ENCODE results near the gene MYO1E.

MYO1E gene

DNA sequence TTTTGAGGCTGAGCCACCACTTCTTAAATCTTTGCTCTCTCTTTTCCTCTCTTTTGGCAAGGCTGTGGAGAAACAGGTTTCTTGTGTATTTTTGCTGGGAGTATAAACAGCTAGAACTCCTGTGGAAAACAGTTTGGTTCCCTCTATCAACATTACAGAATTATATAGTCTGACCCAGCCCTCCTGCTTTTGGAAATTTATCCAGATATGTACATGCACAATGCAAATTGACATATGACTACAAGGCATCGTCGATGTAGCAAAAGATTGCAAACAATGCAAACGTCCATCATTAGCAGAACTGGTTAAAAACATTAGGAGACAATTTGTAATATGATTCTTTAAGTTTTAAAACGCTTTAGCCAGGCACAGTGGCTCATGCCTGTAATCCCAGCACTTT lies 12.5 kb upstream of the MYO1E start:
- DNase-seq = no peak

DNA sequence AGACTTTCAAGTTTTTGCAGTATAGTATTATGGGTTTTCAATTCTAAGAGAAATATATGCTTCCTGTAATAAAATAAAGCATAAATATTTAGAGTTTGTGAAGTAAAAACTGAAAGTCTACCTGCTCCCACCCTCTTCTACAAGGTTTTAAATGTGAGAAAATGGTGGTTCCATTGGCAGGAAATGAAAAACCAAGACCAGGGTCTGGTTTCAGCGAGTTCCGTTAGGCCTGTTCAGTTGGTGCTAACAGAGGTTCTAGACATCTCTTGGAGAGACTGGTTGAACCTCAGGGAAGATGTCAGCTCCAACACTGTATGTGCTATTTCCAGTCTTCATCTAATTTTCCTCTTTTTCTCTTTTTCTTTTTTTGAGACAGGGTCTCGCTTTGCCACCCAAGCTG lies 11.8 kb upstream of the MYO1E start:
- DNase-seq = no peak

DNA sequence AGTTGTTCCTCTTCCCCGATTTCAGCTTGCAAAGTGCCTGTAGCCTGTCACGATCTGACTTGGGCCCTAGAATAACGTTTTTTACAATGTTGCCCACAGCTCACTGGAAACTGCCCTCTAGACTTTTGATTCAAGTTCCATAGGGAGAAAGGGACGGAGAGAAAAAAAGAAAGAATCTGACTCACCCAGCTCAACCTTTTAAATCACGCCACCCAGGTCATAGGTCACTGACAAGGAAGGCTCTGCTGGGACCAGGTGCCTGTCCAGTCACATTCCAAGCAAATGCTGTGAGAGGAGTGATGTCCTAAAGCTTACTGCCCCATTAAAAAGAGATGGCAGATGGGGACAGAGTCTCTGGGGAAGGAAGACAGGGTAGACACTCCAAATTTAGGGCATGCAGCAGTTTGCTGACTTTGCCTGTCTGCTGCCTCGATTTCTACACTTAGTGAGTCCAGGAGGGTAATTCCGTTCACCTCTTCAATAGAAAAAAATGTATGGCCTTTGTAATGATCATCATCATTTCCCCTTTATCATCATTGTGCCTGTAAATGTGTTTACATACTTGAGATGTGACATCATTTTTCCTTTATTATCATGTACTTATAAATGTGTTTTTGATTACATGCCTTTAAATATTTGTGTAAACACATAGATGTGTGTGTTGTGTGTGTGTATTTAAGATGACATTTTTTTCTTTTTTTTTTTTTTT lies 8.4 kb upstream of the MYO1E start:
- no peak for DNase-seq

GRCh38 chr15:59379531-59379930 lies 6.9 kb upstream of the MYO1E start:
- DNase-seq = no peak

DNA sequence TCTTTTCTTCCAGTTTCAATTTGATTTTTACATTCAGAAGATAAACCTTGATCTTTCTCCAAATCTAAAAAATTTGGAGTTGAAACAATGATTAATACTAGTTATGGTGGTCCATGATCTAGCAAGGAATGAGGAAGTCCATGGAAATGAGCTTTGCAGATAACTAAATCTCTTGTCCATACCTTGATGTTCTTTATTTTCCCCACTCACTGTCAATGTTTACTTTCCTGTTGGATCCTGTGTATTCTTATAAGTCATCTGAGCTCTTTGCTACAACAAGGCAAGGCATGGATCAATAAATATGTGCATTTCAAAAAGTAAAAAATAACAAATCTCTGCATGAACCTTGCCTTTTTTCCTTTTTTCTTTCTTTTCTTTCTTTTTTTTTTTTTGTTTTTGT lies 6.2 kb upstream of the MYO1E start:
- DNase-seq = no peak

- DNase-seq = no peak
Measured at GRCh38 chr15:59377924-59378323, 5.3 kb upstream of the MYO1E start.

DNA sequence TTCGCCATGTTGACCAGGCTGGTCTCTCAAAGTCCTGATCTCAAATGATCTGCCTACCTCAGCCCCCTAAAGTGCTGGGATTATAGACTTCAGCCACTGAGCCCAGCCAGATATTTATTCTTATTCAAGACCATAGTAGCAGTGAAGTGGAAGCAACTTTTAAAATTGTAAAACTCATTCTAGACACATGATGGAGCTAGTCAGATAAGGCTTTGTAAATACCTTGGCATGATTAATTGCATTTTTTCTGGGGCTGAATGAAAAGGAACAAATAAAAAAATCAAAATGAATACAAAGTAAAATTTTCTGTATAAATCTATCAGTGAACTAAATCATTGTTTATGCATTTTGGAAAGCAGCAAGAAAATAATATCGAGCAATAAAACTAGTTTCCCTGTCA lies 4.1 kb upstream of the MYO1E start:
- DNase-seq = peak; percentile 19

GRCh38 chr15:59373215-59373614 lies 544 bp upstream of the MYO1E start:
- DNase-seq = no peak

DNA sequence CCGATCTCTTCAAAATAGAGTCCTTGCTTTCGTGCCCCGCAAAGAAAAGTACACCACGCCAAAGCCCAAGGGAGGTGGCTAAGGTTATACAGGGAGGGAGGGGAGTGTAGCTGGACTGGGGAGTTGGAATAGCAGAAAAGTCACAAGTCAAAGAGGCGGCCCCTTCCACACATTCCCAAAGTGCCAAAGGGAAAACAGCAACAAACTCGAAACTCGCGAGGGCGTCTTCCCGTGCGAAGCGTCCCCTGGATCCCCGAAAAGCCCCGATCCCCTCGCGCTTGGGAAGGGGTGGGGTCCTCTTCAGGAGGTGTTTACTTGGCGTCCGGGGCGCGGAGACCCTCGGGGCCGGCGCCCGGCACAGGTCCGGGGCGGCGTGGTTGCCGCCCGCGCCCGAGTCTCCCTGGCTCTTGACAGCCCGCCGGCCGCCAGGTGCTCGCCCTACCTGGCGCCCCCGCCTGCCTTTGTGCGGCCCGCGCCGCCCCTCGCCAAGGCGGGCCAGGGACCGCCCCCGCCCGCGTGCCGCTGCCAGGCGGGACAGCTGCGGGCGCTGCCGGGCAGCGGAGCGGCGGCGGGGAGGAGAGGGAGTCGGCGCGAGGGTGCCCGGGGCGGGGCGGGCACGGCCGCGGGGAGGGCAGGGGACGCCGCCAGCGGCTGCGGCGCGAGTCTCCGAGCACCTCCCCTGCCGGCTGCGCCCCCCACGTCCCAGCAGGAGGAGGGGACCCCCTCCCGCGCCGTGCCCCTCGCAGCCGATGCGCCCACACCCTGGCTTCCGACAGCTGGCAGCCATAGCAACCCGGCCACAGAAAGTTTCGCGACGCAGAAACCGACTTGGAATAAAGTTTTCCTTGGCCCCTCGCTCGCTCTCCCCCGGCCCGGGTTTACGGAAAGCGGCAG lies 966 bp downstream of the MYO1E start:
- peak; percentile 35 for DNase-seq

- no peak for DNase-seq
Measured at GRCh38 chr15:59369597-59369996, 3.1 kb downstream of the MYO1E start.

DNA sequence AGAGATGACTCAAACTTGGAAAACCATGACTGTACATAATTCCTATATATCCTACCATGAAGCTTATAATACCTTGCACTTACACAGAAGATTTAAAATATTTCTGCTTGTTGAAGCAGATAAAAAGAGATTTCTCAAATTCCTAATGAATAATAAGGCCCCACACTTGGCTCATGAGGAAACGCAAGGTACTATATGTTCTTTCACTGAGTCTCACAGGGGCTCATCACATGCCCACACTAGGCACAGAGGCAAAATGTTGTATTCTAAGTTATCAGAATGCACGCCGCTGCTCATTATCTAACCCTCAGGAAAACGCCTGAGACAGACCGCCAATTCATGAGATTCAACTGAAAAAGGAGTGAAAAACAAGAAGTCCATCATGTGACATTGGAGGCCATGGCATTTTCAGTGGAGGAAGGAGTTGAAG lies 5.6 kb downstream of the MYO1E start:
- DNase-seq = no peak

GRCh38 chr15:59366333-59367021 lies 6.2 kb downstream of the MYO1E start:
- DNase-seq = no peak

DNA sequence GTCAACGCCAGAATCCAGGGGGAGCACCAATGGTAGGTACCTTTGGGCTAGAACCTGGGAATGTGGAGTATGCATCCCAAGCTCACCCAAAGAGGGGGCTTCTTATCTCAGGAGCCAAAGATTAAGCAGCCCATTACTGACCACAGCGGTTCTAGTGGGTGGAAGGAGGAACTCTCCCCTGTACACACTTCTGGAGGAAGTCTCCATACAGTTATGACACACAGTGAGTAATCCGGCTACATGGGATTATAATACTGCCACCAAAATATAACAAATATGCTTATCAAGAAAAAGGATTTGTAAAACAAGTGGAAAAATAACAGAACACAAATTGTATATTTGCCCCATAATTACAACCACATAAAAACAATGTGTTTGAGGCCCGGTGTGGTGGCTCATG lies 8.4 kb downstream of the MYO1E start:
- DNase-seq = no peak

DNA sequence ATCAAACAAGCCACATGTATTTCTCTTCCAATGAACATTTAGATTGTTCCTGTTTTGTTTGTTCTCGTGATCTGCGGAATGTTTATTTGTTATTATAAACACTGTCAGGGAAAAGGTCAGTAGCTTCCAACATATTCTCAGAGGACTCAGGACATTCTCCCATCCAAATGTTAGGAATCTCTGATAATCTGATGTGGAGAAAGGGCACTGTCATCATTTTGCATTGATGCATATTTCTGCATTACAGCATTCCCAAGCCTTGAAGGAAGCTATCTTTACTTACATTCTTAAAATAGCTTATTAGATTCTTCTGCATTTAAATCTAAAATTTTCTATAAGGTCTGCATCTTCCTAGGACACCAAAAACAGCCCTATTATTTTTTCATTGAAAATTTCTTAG lies 10.3 kb downstream of the MYO1E start:
- DNase-seq = no peak

GRCh38 chr15:59360896-59361295 lies 11.8 kb downstream of the MYO1E start:
- no peak for DNase-seq

DNA sequence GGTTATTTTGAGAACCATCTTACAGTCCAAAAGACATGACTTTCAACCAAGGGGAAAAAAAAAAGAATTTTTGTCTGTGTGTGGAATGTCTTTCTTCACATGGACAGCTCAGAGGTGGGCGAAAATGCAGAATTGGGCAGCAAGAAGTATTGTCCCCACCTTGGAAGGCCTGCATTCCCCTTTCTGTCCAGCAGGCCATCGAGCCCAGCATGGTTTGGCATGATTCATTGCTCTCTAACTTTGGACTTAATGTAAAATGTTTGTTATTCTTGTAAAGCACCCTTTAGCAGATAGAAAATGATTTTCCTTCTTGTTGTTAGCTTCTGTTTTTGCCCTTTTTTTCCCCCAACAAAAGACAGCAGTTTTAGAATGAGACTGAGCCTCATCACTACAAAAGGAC lies 12.4 kb downstream of the MYO1E start:
- DNase-seq = no peak

GRCh38 chr15:59355730-59356129 lies 16.9 kb downstream of the MYO1E start:
- no peak for DNase-seq

DNA sequence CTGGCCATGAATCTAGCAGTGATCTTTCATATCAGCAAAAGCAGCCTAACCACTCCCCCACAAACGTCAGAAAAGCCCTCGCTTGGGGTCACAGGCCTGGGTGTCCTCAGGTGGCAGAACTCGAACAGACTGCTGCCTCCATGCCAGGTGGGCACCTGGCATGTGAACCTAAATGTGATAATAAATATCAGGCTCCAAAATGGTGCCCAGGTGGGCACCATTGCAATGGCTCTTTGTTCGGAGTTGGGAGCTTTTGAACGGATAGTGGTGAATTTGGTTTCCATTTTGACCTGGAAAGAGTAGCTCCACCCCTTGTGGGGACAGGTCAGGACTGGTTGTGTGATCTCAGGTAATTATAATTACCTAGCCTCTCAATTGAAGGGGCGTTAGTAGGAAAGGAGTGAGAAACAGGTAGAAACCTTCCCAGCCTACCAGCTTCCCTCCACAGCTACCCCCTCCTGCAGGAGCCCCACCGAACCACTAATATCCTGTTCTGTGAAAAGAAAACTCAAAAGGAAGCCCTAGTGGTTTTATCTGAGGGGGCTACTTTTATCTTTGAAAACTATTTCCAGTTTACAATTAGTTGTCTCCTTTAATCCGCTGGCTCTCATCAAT lies 18.1 kb downstream of the MYO1E start:
- peak; percentile 84 for DNase-seq

DNA sequence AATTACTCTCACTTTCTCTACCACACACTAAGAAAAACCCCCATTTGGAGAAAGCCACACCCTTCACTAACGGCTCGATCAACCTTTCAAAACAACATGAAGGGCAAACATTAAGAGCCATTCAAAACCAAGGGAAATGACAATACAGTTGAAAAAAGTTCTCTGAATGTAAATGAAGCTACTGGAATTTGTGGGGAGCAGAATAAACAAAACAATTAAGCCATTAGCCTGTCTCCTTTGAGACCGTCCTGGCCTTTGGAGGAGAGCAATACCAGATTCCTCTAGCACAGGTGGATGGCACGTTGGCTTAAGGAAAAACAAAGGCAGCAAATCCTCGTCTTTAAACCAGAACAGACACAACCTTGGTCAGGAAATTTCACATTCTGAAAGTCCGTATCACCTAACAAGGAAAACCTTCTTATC lies 18.7 kb downstream of the MYO1E start:
- DNase-seq = peak; percentile 84

- no peak for DNase-seq
Measured at GRCh38 chr15:59352683-59353082, 20.0 kb downstream of the MYO1E start.

GRCh38 chr15:59352189-59352588 lies 20.5 kb downstream of the MYO1E start:
- DNase-seq = no peak

DNA sequence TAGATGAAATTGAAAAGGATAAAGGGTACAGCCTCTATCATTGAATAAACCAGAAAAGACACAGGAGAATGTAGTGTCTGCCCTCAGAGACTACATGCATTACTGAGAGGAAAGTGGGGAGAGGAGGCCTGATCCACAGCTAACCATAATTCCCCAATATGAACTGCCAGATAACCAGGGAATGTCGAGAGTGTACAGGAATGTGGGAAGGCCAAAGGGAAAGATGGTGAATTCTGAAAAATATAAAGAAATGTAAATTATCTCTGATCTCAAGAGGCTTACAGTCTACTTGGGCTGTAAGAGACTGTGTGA lies 22.3 kb downstream of the MYO1E start:
- no peak for DNase-seq

GRCh38 chr15:59349680-59350420 lies 22.8 kb downstream of the MYO1E start:
- no peak for DNase-seq

Data from NCI-H526 treated with DMSO at 0.1 percent for 48 hours (cell line).